ENCODE measurements around the gene YWHAE.

DNA sequence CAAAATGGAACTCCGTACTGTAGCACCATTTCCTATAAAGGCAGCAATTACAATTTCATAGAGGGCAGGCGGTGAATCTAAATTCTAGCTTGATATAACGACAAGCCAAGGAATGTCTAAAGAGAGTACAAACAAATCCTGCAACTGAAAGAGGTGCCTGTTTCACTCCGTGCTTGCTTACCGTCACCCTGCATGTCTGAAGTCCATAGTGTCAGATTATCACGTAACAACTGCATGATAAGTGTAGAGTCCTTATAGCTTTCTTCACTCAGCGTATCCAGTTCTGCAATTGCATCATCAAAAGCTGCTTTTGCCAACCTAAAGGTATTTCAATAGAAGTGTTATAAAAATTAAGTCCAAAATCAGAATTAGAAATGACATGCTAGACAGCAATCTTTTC lies 46.0 kb downstream of the YWHAE start:
- TF ChIP-seq SP1 (IDR thresholded peaks at IDR 0.05) (no peak), ARNT (IDR thresholded peaks at IDR 0.05) (no peak), SUZ12 (IDR thresholded peaks at IDR 0.05) (no peak), FOXK2 (IDR thresholded peaks at IDR 0.05) (no peak), HDGF (IDR thresholded peaks at IDR 0.05; ENCODE audit: borderline replicate concordance) (no peak), BHLHE40 (IDR thresholded peaks at IDR 0.05; ENCODE audit: borderline replicate concordance) (no peak), FOXA1 (IDR thresholded peaks at IDR 0.05) (no peak)

Data from HEK293T (cell line).